GM12865 (cell line): ENCODE results near the gene TIMM9.
A peak's percentile ranks its signal among the peaks of the same experiment; 100 is the strongest.
"Not testable (repeated sequence)": the region's sequence is repeated elsewhere in the genome, so short reads cannot be mapped to it uniquely, and the experiment has no call there.

ENCODE experiments used
- DNase-seq: peaks from one replicate; pipeline ENCODE4 v3.0.0; 2010; ENCODE audit warnings: low read depth
- H3K4me3 ChIP-seq: 2 replicates; pipeline ENCODE4 v1.5.1; 2011; ENCODE audit warnings: mild to moderate bottlenecking, low read depth, low read length, control low read depth
- CTCF ChIP-seq: IDR thresholded peaks from 2 replicates; pipeline ENCODE4 v1.5.1; 2011; ENCODE audit warnings: low read length, control low read depth, low read depth, inconsistent platforms; ENCODE audit not compliant: insufficient read depth; ENCODE audit errors: missing control alignments

The TIMM9 gene

GRCh38 chr14:58376791-58377190 lies 50.5 kb downstream of the TIMM9 start:
- H3K4me3 ChIP-seq, result no peak overlapping the region
- TF ChIP-seq CTCF, result no peak
- no peak for DNase-seq

- no peak for TF ChIP-seq CTCF
- DNase-seq, result no peak
These were observed 58.4 kb downstream of the TIMM9 start for GRCh38 chr14:58368956-58369355.

GRCh38 chr14:58367296-58367695 lies 60.0 kb downstream of the TIMM9 start:
- H3K4me3 ChIP-seq, result no peak overlapping the region
- no peak for TF ChIP-seq CTCF
- no peak for DNase-seq

More at GRCh38 chr14:58368956-58369355, 58.4 kb downstream of the TIMM9 start:
- H3K4me3 ChIP-seq, result no peak overlapping the region

GRCh38 chr14:58364316-58364715 lies 63.0 kb downstream of the TIMM9 start:
- no peak for DNase-seq
- no peak for TF ChIP-seq CTCF
- H3K4me3 ChIP-seq, result no peak overlapping the region

- peak; percentile 34 for DNase-seq
- peak; percentile 13 for TF ChIP-seq CTCF
- H3K4me3 ChIP-seq, result no peak overlapping the region
These were observed 64.4 kb downstream of the TIMM9 start for GRCh38 chr14:58362798-58363412.

GRCh38 chr14:58362272-58362671 lies 65.1 kb downstream of the TIMM9 start:
- not testable (repeated sequence) for H3K4me3 ChIP-seq, DNase-seq
